Astrocyte (in vitro differentiated cells and primary cell): ENCODE results near the gene PTPRD. TPM values are rescaled to one million over a fixed set of nuclear protein-coding genes. Genes with fewer than 3 reads are reported as not detected.
A peak's percentile ranks its signal among the peaks of the same experiment; 100 is the strongest.

Experiments used
- DNase-seq: peaks from one replicate; pipeline ENCODE4 v3.0.0-alpha.2; 2010; ENCODE audit warnings: low read depth
- FAIRE-seq: peaks from 2 replicates; lab custom pipeline; 2011; peaks lifted over from hg19 to GRCh38; lab: Jason Lieb, UNC
- H2AFZ ChIP-seq: 2 replicates; pipeline ENCODE4 v1.6.0; 2012; ENCODE audit warnings: low read depth, low read length, inconsistent platforms
- H3K27ac ChIP-seq: 2 replicates; pipeline ENCODE4 v1.5.1; 2011; ENCODE audit warnings: low read depth, low read length, inconsistent platforms
- H3K27me3 ChIP-seq: 2 replicates; pipeline ENCODE4 v1.6.0; 2011; ENCODE audit warnings: low read length, inconsistent platforms; ENCODE audit not compliant: insufficient read depth
- H3K36me3 ChIP-seq: 2 replicates; pipeline ENCODE4 v1.5.1; 2011; ENCODE audit warnings: low read length, inconsistent platforms; ENCODE audit not compliant: insufficient read depth
- H3K4me1 ChIP-seq: 2 replicates; pipeline ENCODE4 v1.5.1; 2011; ENCODE audit warnings: low read length, inconsistent platforms; ENCODE audit not compliant: insufficient read depth
- H3K4me2 ChIP-seq: 2 replicates; pipeline ENCODE4 v1.6.0; 2012; ENCODE audit warnings: low read length, inconsistent platforms
- H3K4me3 ChIP-seq: 2 replicates; pipeline ENCODE4 v1.5.1; 2011; ENCODE audit warnings: low read depth, mild to moderate bottlenecking, low read length, inconsistent platforms; ENCODE audit not compliant: insufficient read depth
- H3K79me2 ChIP-seq: 2 replicates; pipeline ENCODE4 v1.6.0; 2012; ENCODE audit warnings: mild to moderate bottlenecking, low read length, inconsistent platforms; ENCODE audit not compliant: insufficient read depth
- H3K9ac ChIP-seq: 2 replicates; pipeline ENCODE4 v1.6.0; 2012; ENCODE audit warnings: mild to moderate bottlenecking, low read length, inconsistent platforms
- H3K9me3 ChIP-seq: 2 replicates; pipeline ENCODE4 v1.5.1; 2012; ENCODE audit warnings: low read depth, mild to moderate bottlenecking, low read length, inconsistent platforms; ENCODE audit not compliant: insufficient read depth
- H4K20me1 ChIP-seq: 2 replicates; pipeline ENCODE4 v1.6.0; 2012; ENCODE audit warnings: low read length, inconsistent platforms; ENCODE audit not compliant: insufficient read depth
- H3K27ac Mint-ChIP-seq: one replicate; pipeline ENCODE4 v1.8.0; 2021; ENCODE audit warnings: mild to moderate bottlenecking, mixed read lengths; ENCODE audit not compliant: unreplicated experiment
- H3K27me3 Mint-ChIP-seq: one replicate; pipeline ENCODE4 v1.8.0; 2021; ENCODE audit warnings: low read depth, mixed read lengths; ENCODE audit not compliant: unreplicated experiment
- H3K36me3 Mint-ChIP-seq: one replicate; pipeline ENCODE4 v1.8.0; 2021; ENCODE audit warnings: low read depth, mixed read lengths; ENCODE audit not compliant: unreplicated experiment
- H3K4me1 Mint-ChIP-seq: one replicate; pipeline ENCODE4 v1.8.0; 2021; ENCODE audit warnings: low read depth, mixed read lengths; ENCODE audit not compliant: unreplicated experiment
- H3K4me3 Mint-ChIP-seq: one replicate; pipeline ENCODE4 v1.8.0; 2021; ENCODE audit warnings: mild to moderate bottlenecking, moderate library complexity, mixed read lengths; ENCODE audit not compliant: unreplicated experiment
- H3K9me3 Mint-ChIP-seq: one replicate; pipeline ENCODE4 v1.8.0; 2021; ENCODE audit warnings: mild to moderate bottlenecking, mixed read lengths; ENCODE audit not compliant: unreplicated experiment
- EZH2 ChIP-seq: IDR thresholded peaks from 2 replicates; pipeline ENCODE4 v1.6.1; 2012; ENCODE audit warnings: mild to moderate bottlenecking, low read length, inconsistent platforms; ENCODE audit not compliant: insufficient read depth
- total RNA-seq: library from RNA; stranded (reverse); gene quantifications from 2 replicates; pipeline ENCODE4 v1.2.1, GENCODE V29; 2021
- TF ChIP-seq, protein P1 (sequence below): IDR thresholded peaks from 2 replicates; pipeline ENCODE4 v1.5.1; 2011; ENCODE audit warnings: low read depth, mild to moderate bottlenecking, inconsistent platforms, low read length, moderate library complexity; ENCODE audit not compliant: insufficient read depth

The PTPRD gene
- total RNA-seq, 1 donor from 2014 or later = 88.1 TPM

DNA sequence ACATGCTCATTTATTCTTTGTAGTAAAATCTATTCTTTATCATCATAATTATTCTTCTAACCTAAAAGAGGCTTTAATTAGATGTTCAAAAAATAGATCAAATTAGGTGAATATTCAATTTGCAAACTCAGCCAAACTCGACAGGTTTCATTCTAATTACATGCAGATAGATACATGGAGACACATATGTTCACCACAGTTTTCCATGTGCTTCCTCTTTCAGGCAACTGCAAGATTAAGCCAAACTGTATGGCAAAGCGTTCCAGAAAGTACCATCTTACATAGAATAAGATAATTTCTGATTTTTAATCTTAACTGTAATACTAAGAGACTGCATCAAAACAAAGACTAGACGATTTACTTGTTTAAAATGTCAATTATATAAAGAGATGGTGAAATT is 1944.6 kb downstream of the PTPRD start:
- Mint-ChIP-seq H3K27me3 (no peaks in the 10 kb centered on the region), H3K9me3 (peaks cover 3% of the 10 kb centered on the region), H3K36me3 (no peaks in the 10 kb centered on the region), H3K4me1 (peaks cover 22% of the 10 kb centered on the region), H3K4me3 (no peak overlapping the region), H3K27ac (no peak overlapping the region)
- Histone ChIP-seq H3K4me2 (no peak overlapping the region), H3K9me3 (no peaks in the 10 kb centered on the region), H3K27ac (no peak overlapping the region), H3K4me1 (no peaks in the 10 kb centered on the region), H2AFZ (no peak overlapping the region), H3K79me2 (no peaks in the 10 kb centered on the region), H3K4me3 (no peak overlapping the region), H3K27me3 (no peaks in the 10 kb centered on the region), H3K9ac (no peak overlapping the region), H3K36me3 (no peaks in the 10 kb centered on the region), H4K20me1 (no peaks in the 10 kb centered on the region)
- FAIRE-seq (no peak), DNase-seq (no peak)
- no peak for TF ChIP-seq EZH2
- TF ChIP-seq, protein P1, sequence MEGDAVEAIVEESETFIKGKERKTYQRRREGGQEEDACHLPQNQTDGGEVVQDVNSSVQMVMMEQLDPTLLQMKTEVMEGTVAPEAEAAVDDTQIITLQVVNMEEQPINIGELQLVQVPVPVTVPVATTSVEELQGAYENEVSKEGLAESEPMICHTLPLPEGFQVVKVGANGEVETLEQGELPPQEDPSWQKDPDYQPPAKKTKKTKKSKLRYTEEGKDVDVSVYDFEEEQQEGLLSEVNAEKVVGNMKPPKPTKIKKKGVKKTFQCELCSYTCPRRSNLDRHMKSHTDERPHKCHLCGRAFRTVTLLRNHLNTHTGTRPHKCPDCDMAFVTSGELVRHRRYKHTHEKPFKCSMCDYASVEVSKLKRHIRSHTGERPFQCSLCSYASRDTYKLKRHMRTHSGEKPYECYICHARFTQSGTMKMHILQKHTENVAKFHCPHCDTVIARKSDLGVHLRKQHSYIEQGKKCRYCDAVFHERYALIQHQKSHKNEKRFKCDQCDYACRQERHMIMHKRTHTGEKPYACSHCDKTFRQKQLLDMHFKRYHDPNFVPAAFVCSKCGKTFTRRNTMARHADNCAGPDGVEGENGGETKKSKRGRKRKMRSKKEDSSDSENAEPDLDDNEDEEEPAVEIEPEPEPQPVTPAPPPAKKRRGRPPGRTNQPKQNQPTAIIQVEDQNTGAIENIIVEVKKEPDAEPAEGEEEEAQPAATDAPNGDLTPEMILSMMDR = no peak

DNA sequence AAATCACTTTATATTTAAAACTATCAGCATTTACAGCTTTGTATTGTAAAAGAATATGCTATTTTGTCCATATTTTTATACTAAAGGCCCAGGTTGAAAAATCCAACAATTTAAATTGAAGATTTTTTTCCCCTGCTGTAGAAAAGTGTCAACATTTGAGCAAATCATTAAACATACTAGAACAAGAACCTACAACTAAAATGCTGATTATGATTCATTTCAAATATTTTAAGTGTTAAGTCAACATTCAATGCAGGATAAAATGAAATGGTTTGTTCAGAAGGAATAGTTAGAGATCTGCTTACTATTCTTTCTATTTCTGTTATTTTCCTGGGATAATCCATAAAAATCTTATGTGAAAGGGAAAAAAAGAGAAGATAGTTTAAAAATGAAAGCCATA is 1946.7 kb downstream of the PTPRD start:
- Histone ChIP-seq H3K4me3 (no peak overlapping the region), H4K20me1 (no peaks in the 10 kb centered on the region), H3K4me1 (no peaks in the 10 kb centered on the region), H3K27me3 (no peaks in the 10 kb centered on the region), H3K9me3 (no peaks in the 10 kb centered on the region), H3K36me3 (no peaks in the 10 kb centered on the region), H3K4me2 (no peak overlapping the region), H3K9ac (no peak overlapping the region), H2AFZ (no peak overlapping the region), H3K27ac (no peak overlapping the region), H3K79me2 (no peaks in the 10 kb centered on the region)
- no peak overlapping the region for H3K27ac Mint-ChIP-seq
- H3K9me3 Mint-ChIP-seq = peaks cover 3% of the 10 kb centered on the region
- DNase-seq (no peak), FAIRE-seq (no peak)
- H3K36me3 Mint-ChIP-seq = no peaks in the 10 kb centered on the region
- no peaks in the 10 kb centered on the region for H3K27me3 Mint-ChIP-seq
- peaks cover 23% of the 10 kb centered on the region for H3K4me1 Mint-ChIP-seq
- no peak overlapping the region for H3K4me3 Mint-ChIP-seq
- no peak for TF ChIP-seq EZH2
- TF ChIP-seq, protein P1 = no peak

DNA sequence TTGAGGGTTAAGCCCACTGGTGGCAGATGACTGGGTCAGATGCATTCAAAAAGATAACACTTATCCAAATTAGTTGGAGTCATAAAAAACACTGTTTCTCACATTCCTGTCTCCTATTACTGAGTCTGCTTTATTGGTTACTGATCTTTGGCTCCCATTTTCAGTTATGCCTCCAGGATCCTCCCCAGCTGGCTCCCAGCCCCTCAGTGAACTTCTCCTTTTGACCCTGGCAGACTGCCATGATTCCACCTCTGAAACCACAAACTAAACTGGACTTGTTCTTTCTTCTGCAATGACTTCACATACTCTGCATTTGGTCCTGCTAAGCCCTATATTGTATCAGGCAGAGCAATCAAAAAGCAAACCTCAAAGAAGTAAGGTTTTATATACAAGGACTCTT is 1952.4 kb downstream of the PTPRD start:
- TF ChIP-seq, protein P1 = no peak
- TF ChIP-seq EZH2 = no peak
- Histone ChIP-seq H3K4me1 (peaks cover 6% of the 10 kb centered on the region), H4K20me1 (no peaks in the 10 kb centered on the region), H3K27me3 (no peaks in the 10 kb centered on the region), H2AFZ (no peak overlapping the region), H3K9ac (no peak overlapping the region), H3K79me2 (no peaks in the 10 kb centered on the region), H3K36me3 (no peaks in the 10 kb centered on the region), H3K4me3 (no peak overlapping the region), H3K27ac (no peak overlapping the region), H3K9me3 (no peaks in the 10 kb centered on the region), H3K4me2 (peak overlapping the region; percentile 41)
- Mint-ChIP-seq H3K36me3 (no peaks in the 10 kb centered on the region), H3K4me3 (no peak overlapping the region), H3K4me1 (peaks cover 26% of the 10 kb centered on the region), H3K27ac (peak overlapping the region; percentile 6), H3K27me3 (no peaks in the 10 kb centered on the region), H3K9me3 (no peaks in the 10 kb centered on the region)
- DNase-seq (peak; percentile 75), FAIRE-seq (no peak)
